ENCODE measurements around the gene ALK.

- TF ChIP-seq CTCF (IDR thresholded peaks at IDR 0.05) (no peak), POLR2A (IDR thresholded peaks at IDR 0.05) (no peak)
Observed at GRCh38 chr2:29485631-29486030, 435.8 kb downstream of the ALK start.
